ENCODE measurements around the gene CELF3.
"Not testable (repeated sequence)": the region's sequence is repeated elsewhere in the genome, so short reads cannot be mapped to it uniquely, and the experiment has no call there.

CELF3 gene

DNA sequence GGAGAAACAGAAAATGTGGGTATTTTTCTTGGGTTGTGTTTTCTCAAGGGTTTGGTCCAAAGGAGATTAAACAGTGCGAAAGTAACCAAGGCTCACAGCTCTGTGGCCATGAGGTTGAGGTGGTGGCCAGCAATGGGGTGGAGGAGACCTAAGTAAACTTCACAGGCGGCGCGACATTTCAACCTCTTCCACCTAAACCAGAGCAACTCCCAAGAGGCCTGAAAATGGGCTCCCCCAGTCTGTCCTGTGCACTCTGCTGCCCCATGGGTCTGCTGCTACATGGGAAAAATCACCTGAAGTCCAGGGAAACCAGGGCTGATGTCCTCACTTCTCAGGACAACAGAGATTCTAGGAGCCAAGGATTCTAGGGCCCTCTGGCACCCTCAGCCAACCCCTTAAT is 12.4 kb downstream of the CELF3 start:
- no peak for DNase-seq (ENCODE audit: low read depth in 1 of 2, low spot score in 1 of 2)

DNA sequence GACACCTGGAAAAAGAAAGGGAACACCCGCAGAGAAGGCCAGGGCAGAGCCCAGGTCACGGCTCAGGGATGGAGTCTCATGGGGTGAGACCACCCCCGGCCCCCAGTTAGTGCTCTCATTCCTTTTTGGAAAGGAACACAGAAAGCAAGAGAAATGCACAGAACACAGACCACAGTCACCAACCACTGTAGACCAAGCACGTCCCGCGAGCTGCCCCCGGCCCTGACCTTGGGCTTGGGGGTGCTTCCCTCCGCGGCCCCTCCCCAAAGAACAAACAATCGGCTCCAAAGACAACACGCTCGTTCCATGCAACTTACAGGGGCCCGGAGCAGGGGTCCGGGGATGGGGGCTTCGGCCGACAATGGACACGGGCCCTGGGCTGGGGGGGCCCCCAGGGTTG is 12.8 kb downstream of the CELF3 start:
- no peak for DNase-seq (ENCODE audit: low read depth in 1 of 2, low spot score in 1 of 2)

- no peak for DNase-seq (ENCODE audit: low read depth in 1 of 2, low spot score in 1 of 2)
Measured at GRCh38 chr1:151702936-151703335, 13.7 kb downstream of the CELF3 start.

DNA sequence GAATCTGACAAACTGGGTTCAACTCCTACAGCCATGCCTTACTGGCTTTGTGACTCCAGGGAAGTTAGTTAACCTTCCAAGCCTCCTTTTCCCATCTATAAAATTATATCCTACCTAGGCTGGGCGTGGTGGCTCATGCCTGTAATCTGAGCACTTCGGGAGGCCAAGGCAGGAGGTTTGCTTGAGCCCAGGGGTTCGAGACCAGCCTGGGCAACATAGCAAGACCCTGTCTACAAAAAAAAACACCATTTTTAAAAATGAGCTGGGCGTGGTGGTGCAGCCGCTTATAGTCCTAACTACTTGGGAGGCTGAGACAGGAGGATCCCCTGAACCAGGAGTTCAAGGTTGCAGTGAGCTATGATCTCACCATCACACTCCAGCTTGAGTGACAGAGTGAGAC is 15.1 kb downstream of the CELF3 start:
- DNase-seq (ENCODE audit: low read depth in 1 of 2, low spot score in 1 of 2) = no peak

GRCh38 chr1:151693057-151693651 is 23.4 kb downstream of the CELF3 start:
- DNase-seq (ENCODE audit: low read depth in 1 of 2, low spot score in 1 of 2) = no peak

DNA sequence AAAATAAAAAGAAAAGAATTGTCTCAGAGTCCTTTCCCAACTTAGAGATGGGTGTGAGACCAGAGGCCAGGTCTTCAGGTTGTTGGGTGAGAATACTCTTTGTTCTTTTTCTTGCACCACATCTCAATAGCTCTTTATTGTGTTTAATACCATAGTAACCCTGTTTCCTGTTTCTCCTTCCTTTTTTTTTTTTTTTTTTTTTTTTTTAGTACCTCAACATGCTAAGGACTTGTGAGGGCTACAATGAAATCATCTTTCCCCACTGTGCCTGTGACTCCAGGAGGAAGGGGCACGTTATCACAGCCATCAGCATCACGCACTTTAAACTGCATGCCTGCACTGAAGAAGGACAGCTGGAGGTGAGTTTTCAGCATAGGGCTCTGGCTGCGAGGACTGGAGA is 24.4 kb downstream of the CELF3 start:
- DNase-seq (ENCODE audit: low read depth in 1 of 2, low spot score in 1 of 2) = no peak

DNA sequence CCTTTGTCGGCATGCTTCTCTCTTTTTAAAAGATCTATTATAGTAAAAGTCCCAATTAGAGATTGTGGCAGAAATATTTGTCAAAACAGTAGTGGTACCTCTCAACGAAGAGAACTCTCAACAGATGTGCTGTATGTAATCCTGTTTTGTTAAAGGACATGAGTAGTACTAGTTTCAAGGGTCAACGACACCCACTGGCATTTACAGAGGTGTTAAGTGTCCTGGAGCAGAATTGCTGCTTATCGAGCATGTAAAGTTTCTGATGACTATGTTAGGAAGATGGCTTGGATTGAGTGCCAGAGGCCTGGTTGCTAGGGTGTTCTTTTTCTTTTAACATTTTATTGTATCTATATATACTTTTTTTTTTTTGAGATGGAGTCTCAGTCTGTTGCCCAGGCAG is 27.1 kb downstream of the CELF3 start:
- no peak for DNase-seq (ENCODE audit: low read depth in 1 of 2, low spot score in 1 of 2)

DNA sequence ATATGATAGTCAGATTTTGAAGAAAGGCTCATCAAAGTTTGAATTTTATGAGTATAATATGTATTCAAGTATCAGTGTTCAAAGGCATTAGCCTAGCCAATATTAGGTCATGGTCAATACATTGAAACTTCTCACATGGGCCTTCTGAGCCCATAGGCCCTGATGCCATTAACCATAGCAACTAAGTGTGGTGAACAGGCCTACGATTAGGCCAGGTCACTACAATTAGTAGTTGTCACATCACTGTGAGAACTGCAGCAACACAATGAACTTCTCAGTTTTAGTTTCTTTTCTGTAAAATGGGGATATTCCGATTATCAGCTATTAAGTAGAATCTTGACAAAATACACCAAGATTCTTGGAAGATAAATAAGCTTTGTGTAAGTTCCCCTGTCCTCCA is 30.0 kb downstream of the CELF3 start:
- DNase-seq (ENCODE audit: low read depth in 1 of 2, low spot score in 1 of 2) = no peak

GRCh38 chr1:151684128-151684527 is 32.5 kb downstream of the CELF3 start:
- DNase-seq (ENCODE audit: low read depth in 1 of 2, low spot score in 1 of 2) = no peak

GRCh38 chr1:151682901-151683300 is 33.7 kb downstream of the CELF3 start:
- DNase-seq (ENCODE audit: low read depth in 1 of 2, low spot score in 1 of 2) = not testable (repeated sequence)

GRCh38 chr1:151681923-151682322 is 34.7 kb downstream of the CELF3 start:
- no peak for DNase-seq (ENCODE audit: low read depth in 1 of 2, low spot score in 1 of 2)

- no peak for DNase-seq (ENCODE audit: low read depth in 1 of 2, low spot score in 1 of 2)
Measured at GRCh38 chr1:151680826-151681225, 35.8 kb downstream of the CELF3 start.

- DNase-seq (ENCODE audit: low read depth in 1 of 2, low spot score in 1 of 2) = no peak
Measured at GRCh38 chr1:151680391-151680790, 36.2 kb downstream of the CELF3 start.

GRCh38 chr1:151673407-151673806 is 43.2 kb downstream of the CELF3 start:
- no peak for DNase-seq (ENCODE audit: low read depth in 1 of 2, low spot score in 1 of 2)

GRCh38 chr1:151670036-151670675 is 46.4 kb downstream of the CELF3 start:
- DNase-seq (ENCODE audit: low read depth in 1 of 2, low spot score in 1 of 2) = not testable (repeated sequence)

GRCh38 chr1:151668090-151668489 is 48.5 kb downstream of the CELF3 start:
- DNase-seq (ENCODE audit: low read depth in 1 of 2, low spot score in 1 of 2) = no peak

DNA sequence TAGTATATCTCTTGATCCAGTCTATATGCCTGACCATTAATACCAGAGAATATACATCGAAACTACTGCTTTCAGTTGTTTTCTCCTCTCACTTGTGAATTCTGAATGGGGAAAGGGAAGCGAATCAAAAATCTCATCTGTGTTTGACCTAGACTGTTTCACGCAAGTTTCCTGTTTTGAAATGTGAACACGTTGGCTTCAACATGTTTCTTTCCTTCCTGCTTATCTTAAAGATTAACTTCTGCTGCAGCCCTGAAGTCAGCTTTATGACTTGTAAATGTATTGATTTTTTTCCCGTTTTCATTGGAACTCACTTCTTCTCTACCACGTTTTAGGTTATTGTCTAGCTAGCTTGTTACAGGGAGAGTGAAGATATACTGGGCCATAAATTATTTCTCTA is 54.9 kb downstream of the CELF3 start:
- DNase-seq (ENCODE audit: low read depth in 1 of 2, low spot score in 1 of 2) = no peak

GRCh38 chr1:151655371-151655770 is 61.2 kb downstream of the CELF3 start:
- DNase-seq (ENCODE audit: low read depth in 1 of 2, low spot score in 1 of 2) = no peak

DNA sequence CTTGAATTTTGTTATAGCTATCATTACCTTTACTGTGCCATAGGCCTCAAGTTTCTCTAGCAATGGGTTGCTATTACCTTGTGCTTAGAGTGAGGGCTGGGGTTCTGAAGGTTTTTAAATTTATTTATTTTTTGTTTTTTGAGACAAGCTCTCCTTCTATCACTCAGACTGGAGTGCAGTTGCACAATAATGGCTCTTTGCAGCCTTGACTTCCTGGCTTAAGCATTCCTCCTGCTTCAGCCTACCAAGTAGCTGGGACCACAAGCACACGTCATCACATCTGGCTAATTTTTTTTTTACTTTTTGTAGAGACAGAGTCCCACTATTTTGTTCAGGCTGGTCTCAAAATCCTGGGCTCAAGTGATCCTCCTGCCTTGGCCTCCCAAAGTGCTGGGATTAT is 63.2 kb downstream of the CELF3 start:
- DNase-seq (ENCODE audit: low read depth in 1 of 2, low spot score in 1 of 2) = no peak

Data from activated T-helper 1 cell treated with anti-CD3 and anti-CD28 coated beads, Interleukin-2, amount 50 U/mL, for 16 hours (primary cell).